ENCODE measurements around the gene SH3TC1.

The SH3TC1 gene

GRCh38 chr4:8234715-8235114 lies 35.6 kb downstream of the SH3TC1 start:
- no peak for DNase-seq (ENCODE audit: low read depth)
- no peak overlapping the region for H3K4me3 ChIP-seq (ENCODE audit: low read depth, low read length)
- TF ChIP-seq, protein P1, sequence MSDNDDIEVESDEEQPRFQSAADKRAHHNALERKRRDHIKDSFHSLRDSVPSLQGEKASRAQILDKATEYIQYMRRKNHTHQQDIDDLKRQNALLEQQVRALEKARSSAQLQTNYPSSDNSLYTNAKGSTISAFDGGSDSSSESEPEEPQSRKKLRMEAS (IDR thresholded peaks at IDR 0.05; ENCODE audit: low read depth, low read length) = no peak
- TF ChIP-seq, protein P2, sequence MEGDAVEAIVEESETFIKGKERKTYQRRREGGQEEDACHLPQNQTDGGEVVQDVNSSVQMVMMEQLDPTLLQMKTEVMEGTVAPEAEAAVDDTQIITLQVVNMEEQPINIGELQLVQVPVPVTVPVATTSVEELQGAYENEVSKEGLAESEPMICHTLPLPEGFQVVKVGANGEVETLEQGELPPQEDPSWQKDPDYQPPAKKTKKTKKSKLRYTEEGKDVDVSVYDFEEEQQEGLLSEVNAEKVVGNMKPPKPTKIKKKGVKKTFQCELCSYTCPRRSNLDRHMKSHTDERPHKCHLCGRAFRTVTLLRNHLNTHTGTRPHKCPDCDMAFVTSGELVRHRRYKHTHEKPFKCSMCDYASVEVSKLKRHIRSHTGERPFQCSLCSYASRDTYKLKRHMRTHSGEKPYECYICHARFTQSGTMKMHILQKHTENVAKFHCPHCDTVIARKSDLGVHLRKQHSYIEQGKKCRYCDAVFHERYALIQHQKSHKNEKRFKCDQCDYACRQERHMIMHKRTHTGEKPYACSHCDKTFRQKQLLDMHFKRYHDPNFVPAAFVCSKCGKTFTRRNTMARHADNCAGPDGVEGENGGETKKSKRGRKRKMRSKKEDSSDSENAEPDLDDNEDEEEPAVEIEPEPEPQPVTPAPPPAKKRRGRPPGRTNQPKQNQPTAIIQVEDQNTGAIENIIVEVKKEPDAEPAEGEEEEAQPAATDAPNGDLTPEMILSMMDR (IDR thresholded peaks at IDR 0.05; ENCODE audit: low read depth, low read length) = no peak
- TF ChIP-seq MYC (IDR thresholded peaks at IDR 0.05; ENCODE audit: low read depth, low read length) (no peak), POLR2A (IDR thresholded peaks at IDR 0.05; ENCODE audit: extremely low read depth, insufficient read length) (no peak)

DNA sequence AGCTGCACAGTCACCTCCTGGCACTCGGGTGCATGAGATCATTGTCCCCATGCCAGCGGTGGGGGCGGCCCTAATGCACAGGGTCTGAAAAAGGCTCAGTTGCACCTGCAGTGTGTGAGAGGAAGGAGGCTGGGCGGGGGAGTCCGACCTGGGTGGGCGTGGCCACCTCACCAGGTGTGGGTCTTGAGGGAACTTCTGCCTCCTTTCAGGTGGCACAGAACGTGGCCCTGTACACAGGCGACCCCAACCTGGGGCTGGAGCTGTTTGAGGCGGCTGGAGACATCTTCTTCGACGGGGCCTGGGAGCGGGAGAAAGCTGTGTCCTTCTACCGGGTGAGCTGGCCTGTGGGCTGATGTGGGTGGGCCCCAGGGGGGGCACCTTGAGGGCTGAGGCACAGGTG lies 36.1 kb downstream of the SH3TC1 start:
- no peak overlapping the region for H3K4me3 ChIP-seq (ENCODE audit: low read depth, low read length)
- DNase-seq (ENCODE audit: low read depth) = no peak
- TF ChIP-seq, protein P2 (IDR thresholded peaks at IDR 0.05; ENCODE audit: low read depth, low read length) = no peak
- TF ChIP-seq MYC (IDR thresholded peaks at IDR 0.05; ENCODE audit: low read depth, low read length) = no peak
- TF ChIP-seq, protein P1 (IDR thresholded peaks at IDR 0.05; ENCODE audit: low read depth, low read length) = no peak
- TF ChIP-seq POLR2A (IDR thresholded peaks at IDR 0.05; ENCODE audit: extremely low read depth, insufficient read length) = no peak

GRCh38 chr4:8235686-8236085 lies 36.6 kb downstream of the SH3TC1 start:
- DNase-seq (ENCODE audit: low read depth) = no peak
- no peak overlapping the region for H3K4me3 ChIP-seq (ENCODE audit: low read depth, low read length)
- TF ChIP-seq, protein P1 (IDR thresholded peaks at IDR 0.05; ENCODE audit: low read depth, low read length) = no peak
- TF ChIP-seq MYC (IDR thresholded peaks at IDR 0.05; ENCODE audit: low read depth, low read length) (no peak), POLR2A (IDR thresholded peaks at IDR 0.05; ENCODE audit: extremely low read depth, insufficient read length) (no peak)
- TF ChIP-seq, protein P2 (IDR thresholded peaks at IDR 0.05; ENCODE audit: low read depth, low read length) = no peak

- TF ChIP-seq POLR2A (IDR thresholded peaks at IDR 0.05; ENCODE audit: extremely low read depth, insufficient read length) (no peak), MYC (IDR thresholded peaks at IDR 0.05; ENCODE audit: low read depth, low read length) (no peak)
- TF ChIP-seq, protein P1 (IDR thresholded peaks at IDR 0.05; ENCODE audit: low read depth, low read length) = no peak
- TF ChIP-seq, protein P2 (IDR thresholded peaks at IDR 0.05; ENCODE audit: low read depth, low read length) = no peak
- no peak for DNase-seq (ENCODE audit: low read depth)
- H3K4me3 ChIP-seq (ENCODE audit: low read depth, low read length) = no peak overlapping the region
Observed at GRCh38 chr4:8236106-8236919, 37.2 kb downstream of the SH3TC1 start.

DNA sequence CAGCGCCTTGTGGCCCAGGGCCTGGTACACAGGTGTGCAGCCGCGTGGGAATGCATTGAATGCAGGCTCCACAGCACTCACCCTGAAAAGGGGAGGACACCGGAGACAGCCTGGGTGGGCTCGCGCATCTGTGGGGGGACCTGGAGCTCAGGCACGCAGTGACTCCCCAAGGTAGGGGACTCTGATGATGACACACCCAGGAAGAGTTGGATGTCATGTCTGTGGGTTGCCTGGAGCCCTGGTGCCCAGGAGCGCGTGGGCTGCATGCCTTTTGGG lies 37.8 kb downstream of the SH3TC1 start:
- no peak overlapping the region for H3K4me3 ChIP-seq (ENCODE audit: low read depth, low read length)
- no peak for DNase-seq (ENCODE audit: low read depth)
- TF ChIP-seq MYC (IDR thresholded peaks at IDR 0.05; ENCODE audit: low read depth, low read length) (no peak), POLR2A (IDR thresholded peaks at IDR 0.05; ENCODE audit: extremely low read depth, insufficient read length) (no peak)
- TF ChIP-seq, protein P2 (IDR thresholded peaks at IDR 0.05; ENCODE audit: low read depth, low read length) = no peak
- TF ChIP-seq, protein P1 (IDR thresholded peaks at IDR 0.05; ENCODE audit: low read depth, low read length) = no peak
